NB4 (cell line): ENCODE data around the gene DLEC1.

ENCODE experiments used
- CTCF ChIP-seq: IDR thresholded peaks from one replicate; pipeline ENCODE4 v1.5.1; 2012; ENCODE audit warnings: low read depth, low read length
- MAX ChIP-seq: IDR thresholded peaks from 2 replicates; pipeline ENCODE4 v1.6.1; 2011; ENCODE audit warnings: low read depth, low read length
- POLR2A ChIP-seq: IDR thresholded peaks from 2 replicates; pipeline ENCODE4 v1.6.1; 2011; ENCODE audit warnings: mild to moderate bottlenecking; ENCODE audit not compliant: insufficient read length; ENCODE audit errors: extremely low read depth

- TF ChIP-seq CTCF, result no peak
- TF ChIP-seq POLR2A, result no peak
- TF ChIP-seq MAX, result no peak
Measured at GRCh38 chr3:38127611-38128302, 88.7 kb downstream of the DLEC1 start.
